Left colon (tissue), 2 donors: ENCODE measurements around the gene DHCR7. TPM values are rescaled to one million over a fixed set of nuclear protein-coding genes. Genes with fewer than 3 reads are reported as not detected.

Source experiments
- ATAC-seq: fragments of 200-7000 bp; cut with Tn5 transposase; one replicate; pipeline ENCODE4 v1.9.1; 2020; ENCODE audit warnings: mild to moderate bottlenecking, moderate library complexity
- DNase-seq, 2 donors: peaks; one replicate each; pipeline ENCODE4 v3.0.0-alpha.2; 2020
- intact Hi-C, 2 donors: fragments of 100-400 bp; cut with DNase I in 1 of 2; cut with micrococcal nuclease in 1 of 2; formaldehyde crosslinking; loops; one replicate each; pipeline versions ENCODE4 v1.11.2 to v1.14.0; 2022; cut with DNase I, micrococcal nuclease
- total RNA-seq, 2 donors: library from RNA; stranded (reverse); fragmentation: NEBNext Ultra II Directional; extraction: Animal tissue kit (Norgen Biotek cat#: 25700); gene quantifications; one replicate each; pipeline ENCODE4 v1.2.1, GENCODE V29; 2021
- donor health status: DM: no; HTN: no; CAD: no.
- donor health status: DM: yes; HTN: yes; CAD: no.

The DHCR7 gene
- total RNA-seq, 2 donors from 2014 or later: 56.5 to 126 TPM

GRCh38 chr11:71461696-71462095 is 13.5 kb upstream of the DHCR7 start:
- intact Hi-C loops: no loop called here
- ATAC-seq (no peak), DNase-seq (no peak)

GRCh38 chr11:71459767-71460320 is 11.7 kb upstream of the DHCR7 start:
- intact Hi-C loops: no loop called here
- ATAC-seq: no peak
- DNase-seq: no peak

GRCh38 chr11:71459076-71459766 is 11.0 kb upstream of the DHCR7 start:
- ATAC-seq: no peak
- intact Hi-C loops: no loop called here
- DNase-seq: no peak

GRCh38 chr11:71458146-71459070 is 10.2 kb upstream of the DHCR7 start:
- intact Hi-C loops: no loop called here
- no peak for ATAC-seq
- no peak for DNase-seq

- no peak for DNase-seq
- no peak for ATAC-seq
Measured at GRCh38 chr11:71456831-71457230, 8.6 kb upstream of the DHCR7 start.

GRCh38 chr11:71456294-71456693 is 8.1 kb upstream of the DHCR7 start:
- no peak for ATAC-seq
- intact Hi-C loops: no loop called here

More at GRCh38 chr11:71456831-71457230, 8.6 kb upstream of the DHCR7 start:
- intact Hi-C loops: no loop called here

GRCh38 chr11:71454470-71455113 is 6.4 kb upstream of the DHCR7 start:
- DNase-seq (peak; percentile 64 to 73), ATAC-seq (peak; percentile 54)
- intact Hi-C loops: no loop called here

More at GRCh38 chr11:71456294-71456693, 8.1 kb upstream of the DHCR7 start:
- no peak for DNase-seq

GRCh38 chr11:71453918-71454304 is 5.7 kb upstream of the DHCR7 start:
- intact Hi-C loops: no loop called here
- peak; percentile 7 for ATAC-seq
- no peak for DNase-seq

- DNase-seq: peak; percentile 97 to 99
- intact Hi-C loops: no loop called here
- peak; percentile 76 for ATAC-seq
Measured at GRCh38 chr11:71453037-71453917, 5.1 kb upstream of the DHCR7 start, which contains the start of gene NADSYN1. TSS of gene NADSYN1 (plus strand) at chr11:71453203. CDS start at chr11:71453297, 94 bp downstream.

- ATAC-seq (peak; percentile 16), DNase-seq (peak; percentile 65 to 68)
- intact Hi-C loops: no loop called here
Measured at GRCh38 chr11:71452199-71453036, 4.2 kb upstream of the DHCR7 start.

- intact Hi-C loops: no loop called here
- peak; percentile 16 for ATAC-seq
Measured at GRCh38 chr11:71451596-71452198, 3.5 kb upstream of the DHCR7 start.

GRCh38 chr11:71450939-71451338 is 2.7 kb upstream of the DHCR7 start:
- no peak for DNase-seq
- intact Hi-C loops: no loop called here

More at GRCh38 chr11:71451596-71452198, 3.5 kb upstream of the DHCR7 start:
- peak; percentile 55 to 69 for DNase-seq

GRCh38 chr11:71450507-71450906 is 2.3 kb upstream of the DHCR7 start:
- no peak for DNase-seq
- no peak for ATAC-seq
- intact Hi-C loops: no loop called here

More at GRCh38 chr11:71450939-71451338, 2.7 kb upstream of the DHCR7 start:
- ATAC-seq: no peak

- ATAC-seq (no peak), DNase-seq (peak in 1 of 2 donors; percentile 19)
- intact Hi-C loops: no loop called here
Measured at GRCh38 chr11:71449596-71449995, 1.4 kb upstream of the DHCR7 start.

GRCh38 chr11:71447791-71448256 is 369 bp downstream of the DHCR7 start:
- intact Hi-C loops: no loop called here
- peak in 1 of 2 donors; percentile 70 for DNase-seq
- peak; percentile 38 for ATAC-seq

GRCh38 chr11:71446942-71447688 is 1.1 kb downstream of the DHCR7 start:
- ATAC-seq: peak; percentile 24
- intact Hi-C loops: no loop called here
- peak; percentile 42 to 49 for DNase-seq
